ENCODE measurements around the gene NFASC.
A peak's percentile ranks its signal among the peaks of the same experiment; 100 is the strongest.

Gene NFASC

GRCh38 chr1:204960306-204961125, 89.9 kb downstream of the NFASC start:
- H3K9me3 ChIP-seq (ENCODE audit: insufficient read depth, low read length), result no peaks in the 10 kb centered on the region
- 0 out of 2 replicates have a peak, but pooled peaks cover 3% of the 10 kb centered on the region for H3K27me3 ChIP-seq (ENCODE audit: low read length)
- H3K79me2 ChIP-seq (ENCODE audit: insufficient read depth, low read length), result no peaks in the 10 kb centered on the region
- H4K20me1 ChIP-seq (ENCODE audit: low read depth, low read length), result no peaks in the 10 kb centered on the region
- H3K9me2 ChIP-seq (replicated peaks; ENCODE audit: insufficient read depth, low read length), result no peaks in the 10 kb centered on the region
- H3K4me3 ChIP-seq (ENCODE audit: insufficient read depth, low read length, poor library complexity, severe bottlenecking), result no peak overlapping the region
- H3F3A ChIP-seq (ENCODE audit: insufficient read depth), result no peaks in the 10 kb centered on the region
- TF ChIP-seq EZH2phosphoT487 (conservative IDR thresholded peaks at IDR 0.05; ENCODE audit: low read length) (no peak), CTCF (IDR thresholded peaks at IDR 0.05; ENCODE audit: insufficient read depth, low read length, poor library complexity, severe bottlenecking) (no peak)
- no peak overlapping the region for H2AFZ ChIP-seq (ENCODE audit: low read depth, low read length, severe bottlenecking)
- H3K9ac ChIP-seq (ENCODE audit: low read length), result no peak overlapping the region
- no peak overlapping the region for H3K4me2 ChIP-seq (ENCODE audit: low read depth, low read length, poor library complexity, severe bottlenecking)
- H3K27ac ChIP-seq (ENCODE audit: low read depth, low read length), result no peak overlapping the region
- no peaks in the 10 kb centered on the region for H3K36me3 ChIP-seq (ENCODE audit: low read length)

GRCh38 chr1:204961765-204962419, 91.2 kb downstream of the NFASC start:
- H3K27ac ChIP-seq (ENCODE audit: low read depth, low read length), result no peak overlapping the region
- no peaks in the 10 kb centered on the region for H3K9me3 ChIP-seq (ENCODE audit: insufficient read depth, low read length)

More at GRCh38 chr1:204961765-204962419, 91.2 kb downstream of the NFASC start:
- Histone ChIP-seq H3K27me3 (ENCODE audit: low read length) (0 out of 2 replicates have a peak, but pooled peaks cover 3% of the 10 kb centered on the region), H3K79me2 (ENCODE audit: insufficient read depth, low read length) (no peaks in the 10 kb centered on the region), H2AFZ (ENCODE audit: low read depth, low read length, severe bottlenecking) (no peak overlapping the region), H3K4me3 (ENCODE audit: insufficient read depth, low read length, poor library complexity, severe bottlenecking) (no peak overlapping the region), H3K4me2 (ENCODE audit: low read depth, low read length, poor library complexity, severe bottlenecking) (peak overlapping the region; percentile 21), H3K9me2 (replicated peaks; ENCODE audit: insufficient read depth, low read length) (no peaks in the 10 kb centered on the region), H3F3A (ENCODE audit: insufficient read depth) (no peaks in the 10 kb centered on the region), H3K9ac (ENCODE audit: low read length) (no peak overlapping the region), H4K20me1 (ENCODE audit: low read depth, low read length) (no peaks in the 10 kb centered on the region), H3K36me3 (ENCODE audit: low read length) (no peaks in the 10 kb centered on the region)
- TF ChIP-seq CTCF (IDR thresholded peaks at IDR 0.05; ENCODE audit: insufficient read depth, low read length, poor library complexity, severe bottlenecking), result no peak
- TF ChIP-seq EZH2phosphoT487 (conservative IDR thresholded peaks at IDR 0.05; ENCODE audit: low read length), result no peak

Measured in SU-DHL-6 (cell line).